Measurements from ENCODE around the gene MICALL2. TPM values are rescaled to one million over a fixed set of nuclear protein-coding genes. Genes with fewer than 3 reads are reported as not detected.

Gene MICALL2
- polyA plus RNA-seq, 1 of the 3 experiments (the other 2 are of a cell fraction) = 38.8 TPM

DNA sequence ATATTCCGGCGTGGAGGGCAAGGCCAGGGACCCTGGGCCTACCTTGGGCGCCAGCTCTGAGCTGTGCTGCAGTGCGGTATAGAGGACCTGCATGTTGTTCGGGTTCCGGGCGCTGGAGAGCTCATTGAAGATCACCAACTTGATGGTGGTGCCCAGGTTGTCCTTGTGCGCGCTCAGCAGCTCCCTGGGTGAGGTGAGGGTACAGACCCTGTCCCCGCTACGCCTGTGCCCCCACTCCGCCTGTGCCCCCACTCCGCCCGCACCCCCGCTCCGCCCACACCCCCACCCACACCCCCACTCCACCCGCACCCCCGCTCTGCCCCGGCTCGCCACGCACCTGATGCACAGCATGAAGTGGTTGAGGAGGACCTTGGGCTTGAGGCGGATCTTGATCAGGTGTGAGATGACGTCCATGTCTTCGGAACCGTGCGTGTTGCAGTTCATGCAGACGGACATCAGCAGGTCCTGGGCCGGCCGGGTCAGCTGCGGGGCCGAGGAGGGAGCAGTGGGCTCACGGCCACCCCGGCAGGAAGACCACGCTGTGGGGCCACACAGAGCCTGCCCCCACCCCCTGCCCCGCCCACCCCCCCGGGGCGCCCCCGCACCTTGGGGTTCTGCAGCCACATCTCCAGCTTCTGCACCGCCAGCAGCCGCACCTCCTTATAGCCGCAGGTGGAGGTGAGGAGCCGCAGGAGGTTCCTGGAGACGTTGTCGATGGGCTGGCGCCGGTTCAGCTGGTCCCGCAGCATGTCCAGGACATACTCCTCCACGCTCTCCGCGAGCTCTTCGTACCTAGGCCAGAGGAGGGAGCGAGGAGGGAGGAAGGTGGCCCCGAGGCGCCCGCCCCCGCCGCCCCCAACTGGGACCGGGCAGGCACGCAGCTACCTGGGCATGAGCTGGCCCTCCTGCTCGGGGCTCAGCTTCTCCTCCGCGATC is 39.4 kb upstream of the MICALL2 start:
- Histone ChIP-seq H3K9me3 (no peaks in the 10 kb centered on the region), H3K4me3 (ENCODE audit: low read depth in 2 of 2, low read length in 1 of 2) (no peak overlapping the region), H2AFZ (ENCODE audit: low read depth) (no peak overlapping the region), H3K4me1 (ENCODE audit: control insufficient read depth in 1 of 2, insufficient read depth in 2 of 2, low read depth in 1 of 2, low read length in 1 of 2) (peaks cover 5 to 15% of the 10 kb centered on the region in 2 experiments; a peak in 2 of 4 replicates), H3K27ac (ENCODE audit: low read depth in 2 of 2, low read length in 1 of 2) (no peak overlapping the region), H3K27me3 (ENCODE audit: insufficient read depth) (no peaks in the 10 kb centered on the region), H3K79me2 (ENCODE audit: insufficient read depth) (peaks cover 36% of the 10 kb centered on the region), H4K20me1 (ENCODE audit: insufficient read depth) (peaks cover 36% of the 10 kb centered on the region), H3K9me2 (no peaks in the 10 kb centered on the region), H3K9ac (no peak overlapping the region), H3K36me3 (replicated peaks in 1 of 2; ENCODE audit: control insufficient read depth in 1 of 2, insufficient read depth in 2 of 2, low read length in 1 of 2) (peaks cover 28 to 78% of the 10 kb centered on the region in 2 experiments), H3K4me2 (no peak overlapping the region), H3F3A (replicated peaks; ENCODE audit: insufficient read depth) (no peaks in the 10 kb centered on the region)
- TF ChIP-seq SIN3A (IDR thresholded peaks at IDR 0.05; ENCODE audit: borderline replicate concordance, low read depth, low read length) (no peak), FOXM1 (IDR thresholded peaks at IDR 0.05; ENCODE audit: low read depth) (no peak), FOSL2 (IDR thresholded peaks at IDR 0.05; ENCODE audit: borderline replicate concordance, low read depth) (no peak), TCF12 (IDR thresholded peaks at IDR 0.05) (no peak), NRF1 (IDR thresholded peaks at IDR 0.05; ENCODE audit: low read depth, low read length) (no peak), JUND (IDR thresholded peaks at IDR 0.05) (no peak), RXRA (IDR thresholded peaks at IDR 0.05; ENCODE audit: borderline replicate concordance, low read depth) (no peak), MXI1 (IDR thresholded peaks at IDR 0.05; ENCODE audit: low read depth, low read length) (no peak), GABPA (IDR thresholded peaks at IDR 0.05; ENCODE audit: low read depth) (no peak), FOXJ3 (CRISPR knock-in tag; IDR thresholded peaks at IDR 0.05) (no peak)
- TF ChIP-seq, protein P1, sequence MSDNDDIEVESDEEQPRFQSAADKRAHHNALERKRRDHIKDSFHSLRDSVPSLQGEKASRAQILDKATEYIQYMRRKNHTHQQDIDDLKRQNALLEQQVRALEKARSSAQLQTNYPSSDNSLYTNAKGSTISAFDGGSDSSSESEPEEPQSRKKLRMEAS (IDR thresholded peaks at IDR 0.05; ENCODE audit: low read depth) = no peak
- TF ChIP-seq, protein P2, sequence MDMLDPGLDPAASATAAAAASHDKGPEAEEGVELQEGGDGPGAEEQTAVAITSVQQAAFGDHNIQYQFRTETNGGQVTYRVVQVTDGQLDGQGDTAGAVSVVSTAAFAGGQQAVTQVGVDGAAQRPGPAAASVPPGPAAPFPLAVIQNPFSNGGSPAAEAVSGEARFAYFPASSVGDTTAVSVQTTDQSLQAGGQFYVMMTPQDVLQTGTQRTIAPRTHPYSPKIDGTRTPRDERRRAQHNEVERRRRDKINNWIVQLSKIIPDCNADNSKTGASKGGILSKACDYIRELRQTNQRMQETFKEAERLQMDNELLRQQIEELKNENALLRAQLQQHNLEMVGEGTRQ (IDR thresholded peaks at IDR 0.05; ENCODE audit: borderline replicate concordance, low read depth, low read length) = no peak
- ChIA-PET CTCF (interaction anchor here (0.8 to 2.5 kb wide), 4 partner anchors 24 to 396 kb away, joined by 3 to 23 read pairs (median 4); no protein-coding TSS in a partner anchor), POLR2A (interaction anchor here (0.5 to 0.8 kb wide), 2 partner anchors 8 to 10 kb away, joined by 3 read pairs; no protein-coding TSS in a partner anchor)
- 97% methylated on average over 51 of the region's 62 CpGs for WGBS (ENCODE audit: low lambda C conversion rate)
- DNase-seq = no peak

DNA sequence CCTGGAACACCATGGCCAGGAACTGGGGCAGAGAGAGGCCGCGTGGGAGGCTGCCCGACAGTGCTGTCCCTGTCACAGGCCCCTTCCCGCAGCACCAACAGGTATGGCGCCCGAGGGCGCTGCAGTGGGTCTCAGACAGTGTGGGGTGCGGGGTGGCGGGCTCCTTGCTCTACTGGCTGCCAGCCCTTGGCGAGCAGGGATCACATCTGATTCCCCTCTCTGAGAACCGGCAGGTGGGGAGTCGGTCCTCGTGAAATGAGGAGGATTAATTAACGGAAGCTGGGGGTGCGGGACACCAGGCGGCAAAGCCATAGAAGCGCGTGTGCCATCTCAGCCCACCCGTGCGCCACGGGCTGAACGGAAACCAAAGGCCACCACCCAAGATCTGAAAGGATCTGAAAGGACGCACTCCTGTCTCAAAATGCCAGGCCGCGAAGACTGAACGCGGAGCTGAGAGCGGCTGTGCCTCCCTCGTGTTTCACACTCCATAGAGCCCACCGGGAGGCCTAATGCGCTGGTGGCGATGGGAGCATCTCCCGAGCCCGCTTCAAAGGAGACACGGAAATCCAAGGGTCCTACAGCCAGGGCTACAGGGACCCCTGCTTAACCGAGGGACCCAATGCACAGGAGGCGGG is 38.1 kb upstream of the MICALL2 start:
- Histone ChIP-seq H3F3A (replicated peaks; ENCODE audit: insufficient read depth) (no peaks in the 10 kb centered on the region), H2AFZ (ENCODE audit: low read depth) (no peak overlapping the region), H3K9me3 (no peaks in the 10 kb centered on the region), H3K4me3 (ENCODE audit: low read depth in 2 of 2, low read length in 1 of 2) (no peak overlapping the region), H3K4me1 (ENCODE audit: control insufficient read depth in 1 of 2, insufficient read depth in 2 of 2, low read depth in 1 of 2, low read length in 1 of 2) (peaks cover 0 to 4% of the 10 kb centered on the region in 2 experiments; a peak in 1 of 4 replicates), H3K79me2 (ENCODE audit: insufficient read depth) (peaks cover 23% of the 10 kb centered on the region), H3K27me3 (ENCODE audit: insufficient read depth) (no peaks in the 10 kb centered on the region), H3K9me2 (no peaks in the 10 kb centered on the region), H3K9ac (no peak overlapping the region), H3K36me3 (replicated peaks in 1 of 2; ENCODE audit: control insufficient read depth in 1 of 2, insufficient read depth in 2 of 2, low read length in 1 of 2) (peaks cover 24 to 80% of the 10 kb centered on the region in 2 experiments), H3K4me2 (no peak overlapping the region), H4K20me1 (ENCODE audit: insufficient read depth) (peaks cover 25% of the 10 kb centered on the region), H3K27ac (ENCODE audit: low read depth in 2 of 2, low read length in 1 of 2) (no peak overlapping the region)
- WGBS (ENCODE audit: low lambda C conversion rate) = 90% methylated on average over 34 of the region's 37 CpGs
- ChIA-PET POLR2A (no interaction called here), CTCF (interaction anchor here (1.7 to 2.5 kb wide), 2 partner anchors 23 to 65 kb away, joined by 5 to 23 read pairs; no protein-coding TSS in a partner anchor)
- DNase-seq = no peak
- TF ChIP-seq, protein P3, sequence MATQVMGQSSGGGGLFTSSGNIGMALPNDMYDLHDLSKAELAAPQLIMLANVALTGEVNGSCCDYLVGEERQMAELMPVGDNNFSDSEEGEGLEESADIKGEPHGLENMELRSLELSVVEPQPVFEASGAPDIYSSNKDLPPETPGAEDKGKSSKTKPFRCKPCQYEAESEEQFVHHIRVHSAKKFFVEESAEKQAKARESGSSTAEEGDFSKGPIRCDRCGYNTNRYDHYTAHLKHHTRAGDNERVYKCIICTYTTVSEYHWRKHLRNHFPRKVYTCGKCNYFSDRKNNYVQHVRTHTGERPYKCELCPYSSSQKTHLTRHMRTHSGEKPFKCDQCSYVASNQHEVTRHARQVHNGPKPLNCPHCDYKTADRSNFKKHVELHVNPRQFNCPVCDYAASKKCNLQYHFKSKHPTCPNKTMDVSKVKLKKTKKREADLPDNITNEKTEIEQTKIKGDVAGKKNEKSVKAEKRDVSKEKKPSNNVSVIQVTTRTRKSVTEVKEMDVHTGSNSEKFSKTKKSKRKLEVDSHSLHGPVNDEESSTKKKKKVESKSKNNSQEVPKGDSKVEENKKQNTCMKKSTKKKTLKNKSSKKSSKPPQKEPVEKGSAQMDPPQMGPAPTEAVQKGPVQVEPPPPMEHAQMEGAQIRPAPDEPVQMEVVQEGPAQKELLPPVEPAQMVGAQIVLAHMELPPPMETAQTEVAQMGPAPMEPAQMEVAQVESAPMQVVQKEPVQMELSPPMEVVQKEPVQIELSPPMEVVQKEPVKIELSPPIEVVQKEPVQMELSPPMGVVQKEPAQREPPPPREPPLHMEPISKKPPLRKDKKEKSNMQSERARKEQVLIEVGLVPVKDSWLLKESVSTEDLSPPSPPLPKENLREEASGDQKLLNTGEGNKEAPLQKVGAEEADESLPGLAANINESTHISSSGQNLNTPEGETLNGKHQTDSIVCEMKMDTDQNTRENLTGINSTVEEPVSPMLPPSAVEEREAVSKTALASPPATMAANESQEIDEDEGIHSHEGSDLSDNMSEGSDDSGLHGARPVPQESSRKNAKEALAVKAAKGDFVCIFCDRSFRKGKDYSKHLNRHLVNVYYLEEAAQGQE (IDR thresholded peaks at IDR 0.05; ENCODE audit: low read depth, low read length) = no peak
- TF ChIP-seq, protein P2 (IDR thresholded peaks at IDR 0.05; ENCODE audit: borderline replicate concordance, low read depth, low read length) = no peak
- TF ChIP-seq RFX5 (IDR thresholded peaks at IDR 0.05; ENCODE audit: low read length) = no peak
- TF ChIP-seq EZH2phosphoT487 (IDR thresholded peaks at IDR 0.05; ENCODE audit: borderline replicate concordance, low read depth) = no peak
- no peak for TF ChIP-seq YY1 (IDR thresholded peaks at IDR 0.05; ENCODE audit: low read depth)
- no peak for TF ChIP-seq NRF1 (IDR thresholded peaks at IDR 0.05; ENCODE audit: low read depth, low read length)
- no peak for TF ChIP-seq TAF1 (IDR thresholded peaks at IDR 0.05; ENCODE audit: borderline replicate concordance, low read depth, low read length)
- no peak for TF ChIP-seq EP300 (IDR thresholded peaks at IDR 0.05; ENCODE audit: borderline replicate concordance in 1 of 2, low read depth in 1 of 2, low read length in 1 of 2)

All from SK-N-SH (cell line).